Neural cell (in vitro differentiated cells): ENCODE data around the gene PTCRA. TPM values are rescaled to one million over a fixed set of nuclear protein-coding genes. Genes with fewer than 3 reads are reported as not detected.
"Not testable (repeated sequence)": the region's sequence is repeated elsewhere in the genome, so short reads cannot be mapped to it uniquely, and the experiment has no call there.

Experiments used
- H2AFZ ChIP-seq: fragments of 200-600, 300-800 bp; sonication (generic), shearing (Covaris generic); 2 replicates; pipeline ENCODE4 v1.6.0; 2014; ENCODE audit warnings: low read depth, mild to moderate bottlenecking, antibody characterized with exemption, low read length, moderate library complexity
- H3F3A ChIP-seq: fragments of 200-600 bp; shearing (Covaris generic); 2 replicates; pipeline ENCODE4 v1.6.1; 2016; ENCODE audit warnings: mild to moderate bottlenecking, moderate library complexity, mixed read lengths, antibody characterized with exemption, low read length; ENCODE audit not compliant: insufficient read depth, poor library complexity, severe bottlenecking
- H3K27ac ChIP-seq: fragments of 200-600, 300-800 bp; sonication (generic), shearing (Covaris generic); 2 replicates; pipeline ENCODE4 v1.5.1; 2014; ENCODE audit warnings: mild to moderate bottlenecking, low read length, moderate library complexity
- H3K27me3 ChIP-seq: fragments of 300-800, 200-600 bp; sonication (generic), shearing (Covaris generic); 2 replicates; pipeline ENCODE4 v1.6.0; 2014; ENCODE audit warnings: mild to moderate bottlenecking, low read depth, low read length, moderate library complexity; ENCODE audit not compliant: insufficient read depth
- H3K36me3 ChIP-seq: fragments of 300-800, 200-600 bp; sonication (generic), shearing (Covaris generic); 2 replicates; pipeline ENCODE4 v1.5.1; 2014; ENCODE audit warnings: mild to moderate bottlenecking, antibody characterized with exemption, low read length, moderate library complexity; ENCODE audit not compliant: insufficient read depth
- H3K4me2 ChIP-seq: fragments of 300-800, 200-600 bp; sonication (generic), shearing (Covaris generic); 2 replicates; pipeline ENCODE4 v1.6.0; 2014; ENCODE audit warnings: mild to moderate bottlenecking, low read length
- H3K4me3 ChIP-seq: fragments of 300-800, 200-600 bp; sonication (generic), shearing (Covaris generic); 2 replicates; pipeline ENCODE4 v1.5.1; 2014; ENCODE audit warnings: mild to moderate bottlenecking, low read length, moderate library complexity
- H3K79me2 ChIP-seq: fragments of 200-600 bp; shearing (Covaris generic); replicated peaks from 2 replicates; pipeline ENCODE4 v1.6.0; 2014; ENCODE audit warnings: mild to moderate bottlenecking, low read length, moderate library complexity; ENCODE audit not compliant: insufficient read depth
- H3K9ac ChIP-seq: fragments of 300-800, 200-600 bp; sonication (generic), shearing (Covaris generic); 2 replicates; pipeline ENCODE4 v1.6.1; 2016; ENCODE audit warnings: mild to moderate bottlenecking, low read length, mixed read lengths
- H3K9me2 ChIP-seq: fragments of 200-600 bp; shearing (Covaris generic); 2 replicates; pipeline ENCODE4 v1.6.1; 2016; ENCODE audit warnings: mild to moderate bottlenecking, low read length, mixed read lengths; ENCODE audit not compliant: insufficient read depth
- H3K9me3 ChIP-seq: fragments of 200-600, 300-800 bp; sonication (generic), shearing (Covaris generic); 2 replicates; pipeline ENCODE4 v1.6.1; 2016; ENCODE audit warnings: mild to moderate bottlenecking, mixed run types, low read length, moderate library complexity, mixed read lengths
- H4K20me1 ChIP-seq: fragments of 200-600 bp; shearing (Covaris generic); 2 replicates; pipeline ENCODE4 v1.6.1; 2016; ENCODE audit warnings: mild to moderate bottlenecking, mixed run types; ENCODE audit not compliant: insufficient read depth
- CTCF ChIP-seq: fragments of 450-650 bp; IDR thresholded peaks from 2 replicates; pipeline ENCODE4 v1.5.1; 2014; ENCODE audit warnings: antibody characterized with exemption, mild to moderate bottlenecking, moderate library complexity; ENCODE audit not compliant: poor library complexity, severe bottlenecking
- EP300 ChIP-seq: fragments of 450-650 bp; conservative IDR thresholded peaks from 2 replicates; pipeline ENCODE4 v1.6.1; 2014; ENCODE audit warnings: antibody characterized with exemption, mild to moderate bottlenecking, moderate library complexity; ENCODE audit not compliant: poor library complexity, severe bottlenecking
- EZH2 ChIP-seq: fragments of 200-600, 300-800 bp; shearing (Covaris generic), sonication (generic); IDR thresholded peaks from 2 replicates; pipeline ENCODE4 v1.6.1; 2014; ENCODE audit warnings: antibody characterized with exemption, low read length, borderline replicate concordance, mild to moderate bottlenecking; ENCODE audit not compliant: insufficient read depth, poor library complexity, severe bottlenecking
- MXI1 ChIP-seq: fragments of 450-650 bp; conservative IDR thresholded peaks from 2 replicates; pipeline ENCODE4 v1.6.1; 2014; ENCODE audit warnings: antibody characterized with exemption, mild to moderate bottlenecking; ENCODE audit not compliant: poor library complexity, severe bottlenecking
- POLR2AphosphoS5 ChIP-seq: IDR thresholded peaks from 2 replicates; pipeline ENCODE4 v1.6.1; 2012
- RAD21 ChIP-seq: fragments of 450-650 bp; conservative IDR thresholded peaks from 2 replicates; pipeline ENCODE4 v1.6.1; 2014; ENCODE audit warnings: antibody characterized with exemption, mild to moderate bottlenecking, moderate library complexity
- REST ChIP-seq: IDR thresholded peaks from 2 replicates; pipeline ENCODE4 v1.6.1; 2012; ENCODE audit warnings: borderline replicate concordance
- SMC3 ChIP-seq: fragments of 450-650 bp; conservative IDR thresholded peaks from 2 replicates; pipeline ENCODE4 v1.6.1; 2014; ENCODE audit warnings: antibody characterized with exemption, mild to moderate bottlenecking, moderate library complexity; ENCODE audit not compliant: poor library complexity
- TAF1 ChIP-seq: IDR thresholded peaks from 2 replicates; pipeline ENCODE4 v1.6.1; 2012; ENCODE audit warnings: low read depth
- polyA plus RNA-seq: library from polyadenylated mRNA; depleted of rRNA; stranded (reverse); fragments of >200 nt; gene quantifications from 2 replicates; pipeline ENCODE4 v1.2.3, GENCODE V29; 2014

Gene PTCRA
- polyA plus RNA-seq, 1 donor from 2014 or later = not detected

GRCh38 chr6:42942444-42942843 is 26.6 kb downstream of the PTCRA start:
- TF ChIP-seq SMC3 (no peak), EZH2 (no peak)
- H3K4me3 ChIP-seq = no peak overlapping the region
- H3K9ac ChIP-seq = no peak overlapping the region
- no peaks in the 10 kb centered on the region for H3F3A ChIP-seq
- no peaks in the 10 kb centered on the region for H4K20me1 ChIP-seq
- H3K36me3 ChIP-seq = no peaks in the 10 kb centered on the region
- H3K27ac ChIP-seq = no peak overlapping the region
- H3K79me2 ChIP-seq = no peaks in the 10 kb centered on the region
- no peaks in the 10 kb centered on the region for H3K9me3 ChIP-seq
- H3K9me2 ChIP-seq = no peaks in the 10 kb centered on the region
- no peak overlapping the region for H2AFZ ChIP-seq
- H3K4me2 ChIP-seq = no peak overlapping the region
- no peaks in the 10 kb centered on the region for H3K27me3 ChIP-seq

- Histone ChIP-seq H3K9me3 (no peaks in the 10 kb centered on the region), H2AFZ (no peak overlapping the region), H4K20me1 (no peaks in the 10 kb centered on the region), H3K79me2 (no peaks in the 10 kb centered on the region), H3F3A (no peaks in the 10 kb centered on the region), H3K9me2 (no peaks in the 10 kb centered on the region), H3K36me3 (no peaks in the 10 kb centered on the region), H3K27ac (no peak overlapping the region), H3K9ac (no peak overlapping the region), H3K27me3 (no peaks in the 10 kb centered on the region), H3K4me3 (no peak overlapping the region), H3K4me2 (no peak overlapping the region)
- no peak for TF ChIP-seq SMC3
- no peak for TF ChIP-seq POLR2AphosphoS5
- no peak for TF ChIP-seq MXI1
- no peak for TF ChIP-seq EP300
- TF ChIP-seq RAD21 = no peak
- no peak for TF ChIP-seq TAF1
Observed at GRCh38 chr6:42947950-42948349, 32.1 kb downstream of the PTCRA start.

GRCh38 chr6:42952389-42952788 is 36.5 kb downstream of the PTCRA start:
- H3K4me3 ChIP-seq = no peak overlapping the region
- no peak overlapping the region for H3K4me2 ChIP-seq
- no peaks in the 10 kb centered on the region for H3K27me3 ChIP-seq
- H2AFZ ChIP-seq = no peak overlapping the region
- no peaks in the 10 kb centered on the region for H3K79me2 ChIP-seq
- no peak overlapping the region for H3K27ac ChIP-seq
- H3F3A ChIP-seq = no peaks in the 10 kb centered on the region
- no peak overlapping the region for H3K9ac ChIP-seq
- TF ChIP-seq EP300 = no peak
- no peak for TF ChIP-seq MXI1
- TF ChIP-seq POLR2AphosphoS5 = no peak
- TF ChIP-seq RAD21 = no peak
- no peak for TF ChIP-seq REST
- TF ChIP-seq TAF1 = no peak
- TF ChIP-seq CTCF = no peak
- TF ChIP-seq SMC3 = no peak
- no peak for TF ChIP-seq EZH2
- no peaks in the 10 kb centered on the region for H3K9me3 ChIP-seq
- H3K36me3 ChIP-seq = no peaks in the 10 kb centered on the region
- no peaks in the 10 kb centered on the region for H4K20me1 ChIP-seq
- H3K9me2 ChIP-seq = no peaks in the 10 kb centered on the region

GRCh38 chr6:42954405-42954804 is 38.6 kb downstream of the PTCRA start:
- not testable (repeated sequence) for H2AFZ ChIP-seq, H3K9me3 ChIP-seq, H3K27ac ChIP-seq, H3K79me2 ChIP-seq, H3K9ac ChIP-seq, H3K9me2 ChIP-seq, H3K4me3 ChIP-seq, H4K20me1 ChIP-seq, H3K36me3 ChIP-seq, H3K27me3 ChIP-seq, H3F3A ChIP-seq, H3K4me2 ChIP-seq
